GM12875 (cell line): Measurements from ENCODE around the gene FFAR2.

ENCODE experiments used
- H3K4me3 ChIP-seq: one replicate; pipeline ENCODE4 v1.5.1; 2011; ENCODE audit warnings: low read depth, low read length, control low read depth
- TF ChIP-seq, protein P1 (sequence below): IDR thresholded peaks from 2 replicates; pipeline ENCODE4 v1.5.1; 2011; ENCODE audit warnings: low read depth, mild to moderate bottlenecking, control low read depth, inconsistent platforms, low read length, moderate library complexity, borderline replicate concordance; ENCODE audit not compliant: insufficient read depth

Gene FFAR2

DNA sequence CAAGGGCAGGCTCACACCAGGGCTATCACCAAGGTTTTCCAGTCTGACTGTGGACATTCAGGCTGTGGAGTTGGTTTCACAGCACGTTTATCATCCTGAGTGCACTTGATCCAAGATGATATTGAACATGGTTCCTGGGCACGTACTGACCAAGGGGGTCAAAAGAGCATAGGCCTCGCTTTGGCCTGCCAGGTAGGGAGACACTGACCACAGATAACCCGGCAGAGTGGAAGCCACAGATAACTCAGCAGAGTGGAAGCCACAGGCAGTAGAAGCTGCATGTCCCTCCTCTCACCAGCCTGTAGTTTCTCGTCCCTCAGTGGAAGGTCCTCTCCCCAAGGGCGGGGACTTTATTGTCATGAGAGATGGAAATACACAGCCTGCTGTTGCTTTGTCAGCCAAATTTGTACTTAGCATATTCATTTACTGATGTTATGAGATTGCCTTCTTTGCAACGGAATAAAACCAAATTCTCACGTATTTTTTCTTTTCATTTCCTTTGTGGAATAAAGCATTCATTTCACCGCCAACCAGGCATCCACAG lies 51.0 kb downstream of the FFAR2 start:
- TF ChIP-seq, protein P1, sequence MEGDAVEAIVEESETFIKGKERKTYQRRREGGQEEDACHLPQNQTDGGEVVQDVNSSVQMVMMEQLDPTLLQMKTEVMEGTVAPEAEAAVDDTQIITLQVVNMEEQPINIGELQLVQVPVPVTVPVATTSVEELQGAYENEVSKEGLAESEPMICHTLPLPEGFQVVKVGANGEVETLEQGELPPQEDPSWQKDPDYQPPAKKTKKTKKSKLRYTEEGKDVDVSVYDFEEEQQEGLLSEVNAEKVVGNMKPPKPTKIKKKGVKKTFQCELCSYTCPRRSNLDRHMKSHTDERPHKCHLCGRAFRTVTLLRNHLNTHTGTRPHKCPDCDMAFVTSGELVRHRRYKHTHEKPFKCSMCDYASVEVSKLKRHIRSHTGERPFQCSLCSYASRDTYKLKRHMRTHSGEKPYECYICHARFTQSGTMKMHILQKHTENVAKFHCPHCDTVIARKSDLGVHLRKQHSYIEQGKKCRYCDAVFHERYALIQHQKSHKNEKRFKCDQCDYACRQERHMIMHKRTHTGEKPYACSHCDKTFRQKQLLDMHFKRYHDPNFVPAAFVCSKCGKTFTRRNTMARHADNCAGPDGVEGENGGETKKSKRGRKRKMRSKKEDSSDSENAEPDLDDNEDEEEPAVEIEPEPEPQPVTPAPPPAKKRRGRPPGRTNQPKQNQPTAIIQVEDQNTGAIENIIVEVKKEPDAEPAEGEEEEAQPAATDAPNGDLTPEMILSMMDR, result no peak
- H3K4me3 ChIP-seq, result no peak overlapping the region

DNA sequence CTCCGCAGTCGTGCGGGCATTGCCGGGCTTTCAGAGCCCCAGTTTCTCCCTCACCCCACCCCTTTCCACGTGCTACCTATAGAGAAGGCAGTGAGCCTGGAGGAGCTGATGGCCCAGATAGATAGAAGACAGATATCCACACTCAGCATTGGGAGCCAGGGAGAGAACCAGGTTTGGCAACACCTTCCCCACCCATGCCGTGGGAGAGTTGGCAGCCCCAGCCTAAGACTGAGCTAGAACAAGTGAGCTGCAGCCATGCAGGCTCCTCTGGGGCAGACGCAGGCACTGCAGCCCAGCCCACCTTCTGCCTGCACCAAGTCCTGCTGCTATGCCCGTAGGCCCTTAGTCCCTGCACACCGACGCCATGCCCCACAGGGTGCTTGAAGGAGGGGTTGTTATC lies 52.6 kb downstream of the FFAR2 start:
- TF ChIP-seq, protein P1, result no peak

More for the DNA sequence above, 52.6 kb downstream of the FFAR2 start:
- H3K4me3 ChIP-seq, result no peak overlapping the region
